GM23338 (cell line): Measurements from ENCODE around the gene MAD1L1. TPM values are rescaled to one million over a fixed set of nuclear protein-coding genes. Genes with fewer than 3 reads are reported as not detected.

ENCODE experiments used
- ATAC-seq: fragments of 200-7000 bp; cut with Tn5 transposase; 3 replicates; pipeline ENCODE4 v1.9.1; 2020
- DNase-seq: peaks from one replicate; pipeline ENCODE4 v3.0.0-alpha.2; 2015; ENCODE audit warnings: low spot score
- H2AFZ ChIP-seq: fragments of 200-600 bp; sonication (generic); 2 replicates; pipeline ENCODE4 v1.8.0; 2016; ENCODE audit warnings: antibody characterized with exemption, mild to moderate bottlenecking, moderate library complexity
- H3F3A ChIP-seq: fragments of 200-600 bp; sonication (generic); replicated peaks from 2 replicates; pipeline ENCODE4 v1.8.0; 2017; ENCODE audit warnings: antibody characterized with exemption, mixed run types, low read depth
- H3K27ac ChIP-seq: fragments of 200-600 bp; sonication (generic); 2 replicates; pipeline ENCODE4 v1.6.1; 2016; ENCODE audit warnings: low read depth
- H3K27me3 ChIP-seq: fragments of 200-600 bp; sonication (generic); 2 replicates; pipeline ENCODE4 v1.8.0; 2016; ENCODE audit warnings: mild to moderate bottlenecking, mixed run types, moderate library complexity; ENCODE audit not compliant: insufficient read depth
- H3K36me3 ChIP-seq: fragments of 200-600 bp; sonication (generic); 2 replicates; pipeline ENCODE4 v1.8.0; 2016; ENCODE audit warnings: mild to moderate bottlenecking; ENCODE audit not compliant: insufficient read depth
- H3K4me1 ChIP-seq: fragments of 200-600 bp; sonication (generic); 2 replicates; pipeline ENCODE4 v1.8.0; 2016; ENCODE audit warnings: mild to moderate bottlenecking, moderate library complexity; ENCODE audit not compliant: insufficient read depth
- H3K4me2 ChIP-seq: fragments of 200-600 bp; sonication (generic); 2 replicates; pipeline ENCODE4 v1.7.1; 2017; ENCODE audit warnings: mixed run types
- H3K4me3 ChIP-seq: fragments of 200-600 bp; sonication (generic); 2 replicates; pipeline ENCODE4 v1.6.1; 2016; ENCODE audit warnings: mixed run types
- H3K79me2 ChIP-seq: fragments of 200-600 bp; sonication (generic); replicated peaks from 2 replicates; pipeline ENCODE4 v1.8.0; 2017; ENCODE audit warnings: mild to moderate bottlenecking; ENCODE audit not compliant: insufficient read depth
- H3K9me2 ChIP-seq: fragments of 200-600 bp; sonication (generic); 2 replicates; pipeline ENCODE4 v1.8.0; 2017; ENCODE audit not compliant: insufficient read depth
- H4K20me1 ChIP-seq: fragments of 200-600 bp; sonication (generic); replicated peaks from 2 replicates; pipeline ENCODE4 v1.8.0; 2017; ENCODE audit warnings: mild to moderate bottlenecking; ENCODE audit not compliant: insufficient read depth
- H3K27ac Mint-ChIP-seq: 2 replicates; pipeline ENCODE4 v1.8.0; 2020; ENCODE audit warnings: inconsistent platforms, mild to moderate bottlenecking, moderate library complexity, mixed read lengths
- H3K27me3 Mint-ChIP-seq: 3 replicates; pipeline ENCODE4 v1.8.0; 2022; ENCODE audit warnings: low read depth, mild to moderate bottlenecking, moderate library complexity, mixed read lengths, inconsistent platforms; ENCODE audit not compliant: insufficient read depth, poor library complexity
- H3K36me3 Mint-ChIP-seq: 3 replicates; pipeline ENCODE4 v1.8.0; 2021; ENCODE audit warnings: low read depth, mild to moderate bottlenecking, inconsistent platforms, moderate library complexity, mixed read lengths
- H3K4me1 Mint-ChIP-seq: 3 replicates; pipeline ENCODE4 v1.8.0; 2020; ENCODE audit warnings: mild to moderate bottlenecking, inconsistent platforms, mixed read lengths
- H3K4me3 Mint-ChIP-seq: 3 replicates; pipeline ENCODE4 v1.8.0; 2021; ENCODE audit warnings: moderate library complexity, mild to moderate bottlenecking, inconsistent platforms, mixed read lengths
- H3K9me3 Mint-ChIP-seq: 3 replicates; pipeline ENCODE4 v1.8.0; 2020; ENCODE audit warnings: moderate library complexity, mild to moderate bottlenecking, inconsistent platforms, mixed read lengths
- CREB1 ChIP-seq: fragments of 250-450 bp; sonication (Bioruptor Pico); IDR thresholded peaks from 2 replicates; pipeline ENCODE4 v1.5.0; 2020; ENCODE audit warnings: low read depth, mild to moderate bottlenecking, moderate library complexity
- CTCF ChIP-seq, 2 experiments: fragments of 200-600 bp in 1 of 2; sonication (generic) in 1 of 2; conservative IDR thresholded peaks; 2 replicates each; pipeline versions ENCODE4 v1.5.1 to v1.6.1; 2016 to 2017; ENCODE audit warnings: antibody characterized with exemption in 2 of 2, low read depth in 2 of 2, mild to moderate bottlenecking in 2 of 2, moderate library complexity in 1 of 2
- ETS1 ChIP-seq: IDR thresholded peaks from 2 replicates; pipeline ENCODE4 v1.6.1; 2016; ENCODE audit warnings: antibody characterized with exemption
- EZH2 ChIP-seq: fragments of 200-600 bp; sonication (generic); IDR thresholded peaks from one replicate; pipeline ENCODE4 v1.8.0; 2017; ENCODE audit warnings: antibody characterized with exemption, mild to moderate bottlenecking, low read depth; ENCODE audit not compliant: unreplicated experiment
- EZH2phosphoT487 ChIP-seq: fragments of 200-600 bp; sonication (generic); IDR thresholded peaks from one replicate; pipeline ENCODE4 v1.8.1; 2018; ENCODE audit warnings: antibody characterized with exemption; ENCODE audit not compliant: unreplicated experiment
- JUNB ChIP-seq: IDR thresholded peaks from one replicate; pipeline ENCODE4 v1.6.1; 2016; ENCODE audit warnings: antibody characterized with exemption; ENCODE audit not compliant: unreplicated experiment
- NANOG ChIP-seq: IDR thresholded peaks from 2 replicates; pipeline ENCODE4 v1.6.1; 2016; ENCODE audit warnings: antibody characterized with exemption, borderline replicate concordance
- REST ChIP-seq: IDR thresholded peaks from one replicate; pipeline ENCODE4 v1.6.1; 2018; ENCODE audit warnings: antibody characterized with exemption; ENCODE audit not compliant: unreplicated experiment
- STAT1 ChIP-seq: IDR thresholded peaks from one replicate; pipeline ENCODE4 v1.6.1; 2016; ENCODE audit warnings: antibody characterized with exemption; ENCODE audit not compliant: unreplicated experiment
- ZNF114 ChIP-seq: fragments of 250-450 bp; sonication (Bioruptor Pico); IDR thresholded peaks from 2 replicates; pipeline ENCODE4 v1.5.0; 2020; ENCODE audit warnings: mild to moderate bottlenecking, moderate library complexity
- ZNF331 ChIP-seq: fragments of 250-450 bp; sonication (Bioruptor Pico); IDR thresholded peaks from 2 replicates; pipeline ENCODE4 v1.5.0; 2020; ENCODE audit warnings: low read depth, mild to moderate bottlenecking, moderate library complexity
- polyA plus RNA-seq: library from polyadenylated mRNA; unstranded; fragments of >200 nt; fragmentation: Nextera tagmentation; extraction: Ambion mirVana; gene quantifications from 2 replicates; pipeline ENCODE4 v1.2.1, GENCODE V29; 2016
- total RNA-seq: library from RNA; depleted of rRNA; stranded (reverse); fragments of >200 nt; shearing (Covaris generic); gene quantifications from 2 replicates; pipeline ENCODE4 v1.2.3, GENCODE V29; 2014

MAD1L1 gene
- total and polyA plus RNA-seq, 2 experiments from 2014 or later, result 40.3 to 59.3 TPM

GRCh38 chr7:2219136-2219535 is 13.6 kb downstream of the MAD1L1 start:
- Histone ChIP-seq H4K20me1 (peaks cover 6% of the 10 kb centered on the region), H3K4me3 (no peak overlapping the region), H3K27me3 (no peaks in the 10 kb centered on the region), H3K36me3 (peaks cover 15% of the 10 kb centered on the region; the same call in 1 of the 2 replicates), H3K4me1 (no peaks in the 10 kb centered on the region), H3K4me2 (no peak overlapping the region), H3K79me2 (peaks cover 28% of the 10 kb centered on the region), H3F3A (no peaks in the 10 kb centered on the region), H2AFZ (no peak overlapping the region), H3K27ac (no peak overlapping the region), H3K9me2 (no peaks in the 10 kb centered on the region)
- Mint-ChIP-seq H3K36me3 (peaks cover 70% of the 10 kb centered on the region), H3K4me3 (no peak overlapping the region), H3K27me3 (peaks cover 10% of the 10 kb centered on the region), H3K4me1 (no peaks in the 10 kb centered on the region), H3K27ac (no peak overlapping the region), H3K9me3 (no peaks in the 10 kb centered on the region)
- no peak for ATAC-seq
- no peak for DNase-seq
- TF ChIP-seq EZH2phosphoT487 (no peak), STAT1 (no peak), ETS1 (no peak), REST (no peak), JUNB (no peak), CREB1 (no peak), ZNF114 (CRISPR knock-in tag) (no peak), NANOG (no peak), ZNF331 (CRISPR knock-in tag) (no peak), EZH2 (no peak), CTCF (conservative IDR thresholded peaks at IDR 0.05; ENCODE audit: low read depth in 2 of 2) (no peak)
